H1 (cell line): ENCODE results near the gene DCUN1D2. TPM values are rescaled to one million over a fixed set of nuclear protein-coding genes. Genes with fewer than 3 reads are reported as not detected.

ENCODE experiments used
- CHD7 ChIP-seq: fragments of 300-600 bp; sonication (generic); IDR thresholded peaks from 2 replicates; pipeline ENCODE4 v1.7.1; 2012; ENCODE audit warnings: low read length, moderate library complexity, mild to moderate bottlenecking, inconsistent platforms; ENCODE audit not compliant: insufficient replicate concordance
- SAP30 ChIP-seq: fragments of 300-600 bp; sonication (generic); IDR thresholded peaks from 2 replicates; pipeline ENCODE4 v1.7.1; 2012; ENCODE audit warnings: low read length, moderate library complexity, mild to moderate bottlenecking, inconsistent platforms; ENCODE audit not compliant: insufficient read depth, insufficient replicate concordance
- SIRT6 ChIP-seq: IDR thresholded peaks from one replicate; pipeline ENCODE4 v1.7.1; 2012; ENCODE audit warnings: low read length, inconsistent platforms
- SP1 ChIP-seq: IDR thresholded peaks from 2 replicates; pipeline ENCODE4 v1.6.1; 2011; ENCODE audit warnings: low read depth, low read length
- TBP ChIP-seq: IDR thresholded peaks from 2 replicates; pipeline ENCODE4 v1.6.1; 2011; ENCODE audit warnings: low read depth, low read length, improper control_type of control experiment
- TEAD4 ChIP-seq: IDR thresholded peaks from 2 replicates; pipeline ENCODE4 v1.6.1; 2012; ENCODE audit warnings: low read depth, low read length, inconsistent platforms, mixed read lengths
- polyA plus RNA-seq, 7 experiments: library from polyadenylated mRNA; depleted of rRNA in 3 of 7; stranded (reverse) in 5 of 7; unstranded in 2 of 7; fragments of >200 nt in 5 of 7; fragments of 200-250 nt in 2 of 7; gene quantifications; 1 replicate in 5 of 7; 2 replicates in 1 of 7; 4 replicates in 1 of 7; pipeline versions ENCODE4 v1.2.1 to v1.2.3, GENCODE V29; 2011 to 2013; ENCODE audit warnings: missing spikeins in 2 of 7, mixed read lengths in 2 of 7
- total RNA-seq: library from RNA; stranded (reverse); fragmentation: NEBNext Ultra II Directional; extraction: Animal tissue kit (Norgen Biotek cat#: 25700); gene quantifications from 2 replicates; pipeline ENCODE4 v1.2.1, GENCODE V29; 2021

DCUN1D2 gene
- total and polyA plus RNA-seq, 2 of the 8 experiments (the other 6 are each of a cell fraction or from before 2014, with no cell fraction given), result 19.5 to 35.3 TPM

DNA sequence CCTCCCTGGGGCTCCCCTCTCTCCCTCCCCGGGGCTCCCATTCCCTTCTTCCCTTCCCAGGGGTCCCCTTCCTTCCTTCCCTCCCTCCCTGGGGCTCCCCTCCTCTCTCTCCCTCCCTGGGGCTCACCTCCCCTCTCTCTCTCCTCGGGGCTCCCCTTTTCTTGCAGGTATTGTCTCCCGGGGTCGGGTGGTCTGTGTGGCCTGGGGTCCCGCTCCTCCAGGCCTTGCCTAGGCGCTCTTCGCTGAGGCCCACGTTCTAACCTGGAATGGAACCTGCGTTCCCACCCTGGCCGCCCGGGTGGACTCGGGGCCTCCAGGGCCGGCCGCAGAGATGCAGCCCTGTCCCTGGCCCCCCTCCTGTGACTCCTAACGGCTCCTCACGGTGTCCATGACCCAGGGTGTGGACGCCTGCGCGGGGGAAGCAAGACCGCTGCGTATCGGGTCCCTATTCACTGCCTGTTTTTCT lies 940 bp upstream of the DCUN1D2 start (continued):
- TF ChIP-seq CHD7 (no peak), TBP (no peak), SIRT6 (no peak), TEAD4 (no peak), SAP30 (peak; percentile 59), SP1 (no peak)
